Thoracic aorta (tissue), 2 donors: Measurements from ENCODE around the gene TAF8. TPM values are rescaled to one million over a fixed set of nuclear protein-coding genes. Genes with fewer than 3 reads are reported as not detected.

ENCODE experiments used
- ATAC-seq: fragments of 150-250 bp; one replicate; pipeline ENCODE4 v1.8.0; 2017; ENCODE audit warnings: low read depth; ENCODE audit not compliant: insufficient number of reproducible peaks, low FRiP score
- DNase-seq: peaks from one replicate; pipeline ENCODE4 v3.0.0-alpha.2; 2020; ENCODE audit warnings: low spot score
- H3K27ac ChIP-seq, 2 donors: fragments of 200-600 bp; sonication (generic); 1 replicate in 1 of 2; 2 replicates in 1 of 2; pipeline ENCODE4 v1.5.1; 2016; ENCODE audit warnings: mild to moderate bottlenecking in 2 of 2, moderate library complexity in 2 of 2
- H3K27me3 ChIP-seq: fragments of 200-600 bp; sonication (generic); replicated peaks from 2 replicates; pipeline ENCODE4 v1.6.0; 2016; ENCODE audit warnings: mild to moderate bottlenecking; ENCODE audit not compliant: insufficient read depth
- H3K36me3 ChIP-seq: fragments of 200-600 bp; sonication (generic); one replicate; pipeline ENCODE4 v1.5.1; 2016
- H3K4me1 ChIP-seq, 2 donors: fragments of 200-600 bp; sonication (generic); 1 replicate in 1 of 2; 2 replicates in 1 of 2; pipeline versions ENCODE4 v1.5.1 to v1.6.0; 2016; ENCODE audit warnings: low read depth in 2 of 2, mild to moderate bottlenecking in 1 of 2; ENCODE audit not compliant: control insufficient read depth in 1 of 2
- H3K4me3 ChIP-seq: fragments of 200-600 bp; sonication (generic); 2 replicates; pipeline ENCODE4 v1.5.1; 2016; ENCODE audit warnings: mild to moderate bottlenecking
- H3K9me3 ChIP-seq: fragments of 200-600 bp; sonication (generic); 2 replicates; pipeline ENCODE4 v1.5.1; 2016
- total RNA-seq, 2 donors: library from RNA; depleted of rRNA; stranded (reverse); fragments of >200 nt; gene quantifications; one replicate each; pipeline versions ENCODE4 v1.1.0 to v1.2.3, GENCODE V29; 2016
- TF ChIP-seq, protein P1 (sequence below): fragments of 200-600 bp; sonication (generic); IDR thresholded peaks from one replicate; pipeline ENCODE4 v1.5.1; 2019; ENCODE audit warnings: antibody characterized with exemption

The TAF8 gene
- total RNA-seq, 2 donors from 2014 or later = 24.5 to 40.8 TPM

DNA sequence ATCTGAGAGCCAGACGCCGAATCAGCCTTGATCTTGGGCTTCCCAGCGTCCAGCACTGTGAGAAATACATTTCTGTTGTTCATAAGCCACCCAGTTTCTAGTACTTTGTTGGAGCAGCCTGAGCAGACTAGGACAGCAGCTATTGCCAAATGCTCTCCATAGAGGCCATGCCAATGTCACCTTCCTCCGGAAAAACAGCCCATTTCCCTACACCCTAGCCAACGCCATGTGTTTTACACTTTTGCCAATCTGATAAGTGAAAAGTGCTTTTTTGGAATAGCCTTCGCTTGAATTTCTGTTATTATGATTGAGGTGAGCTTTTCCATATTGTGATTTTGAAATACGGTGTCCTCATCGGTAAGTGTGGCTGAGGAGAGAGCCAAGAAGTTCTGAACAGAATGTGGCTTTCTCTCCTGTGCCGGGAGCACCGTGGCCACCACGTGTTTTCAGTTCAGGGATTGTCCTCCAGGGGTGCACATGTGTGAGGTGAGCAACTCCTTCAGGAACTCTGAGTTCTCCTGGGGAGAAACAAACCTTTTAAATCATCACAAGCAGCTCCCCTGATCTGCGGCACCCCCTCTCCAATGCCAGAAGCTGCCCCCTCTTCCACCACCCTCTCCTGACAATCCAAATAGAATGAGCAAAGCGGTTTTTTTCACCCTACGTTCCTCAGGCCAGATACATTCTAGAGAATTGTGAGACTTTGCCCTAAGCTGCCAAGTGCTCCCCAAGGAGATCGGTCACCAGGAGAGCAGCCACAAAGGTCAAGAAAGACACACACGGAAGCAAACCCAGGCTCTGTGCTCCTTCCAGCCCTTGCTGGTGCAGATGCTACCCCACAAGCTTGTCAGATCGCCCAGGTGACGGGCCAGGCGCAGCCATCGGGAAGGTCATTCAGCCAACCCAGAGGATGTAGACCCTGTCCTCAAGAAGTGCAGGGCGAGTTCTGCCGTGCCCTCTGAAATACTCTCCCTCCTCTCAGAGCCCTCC, 36.0 kb downstream of the TAF8 start:
- no peak overlapping the region for H3K4me3 ChIP-seq
- no peaks in the 10 kb centered on the region for H3K36me3 ChIP-seq
- TF ChIP-seq, protein P1, sequence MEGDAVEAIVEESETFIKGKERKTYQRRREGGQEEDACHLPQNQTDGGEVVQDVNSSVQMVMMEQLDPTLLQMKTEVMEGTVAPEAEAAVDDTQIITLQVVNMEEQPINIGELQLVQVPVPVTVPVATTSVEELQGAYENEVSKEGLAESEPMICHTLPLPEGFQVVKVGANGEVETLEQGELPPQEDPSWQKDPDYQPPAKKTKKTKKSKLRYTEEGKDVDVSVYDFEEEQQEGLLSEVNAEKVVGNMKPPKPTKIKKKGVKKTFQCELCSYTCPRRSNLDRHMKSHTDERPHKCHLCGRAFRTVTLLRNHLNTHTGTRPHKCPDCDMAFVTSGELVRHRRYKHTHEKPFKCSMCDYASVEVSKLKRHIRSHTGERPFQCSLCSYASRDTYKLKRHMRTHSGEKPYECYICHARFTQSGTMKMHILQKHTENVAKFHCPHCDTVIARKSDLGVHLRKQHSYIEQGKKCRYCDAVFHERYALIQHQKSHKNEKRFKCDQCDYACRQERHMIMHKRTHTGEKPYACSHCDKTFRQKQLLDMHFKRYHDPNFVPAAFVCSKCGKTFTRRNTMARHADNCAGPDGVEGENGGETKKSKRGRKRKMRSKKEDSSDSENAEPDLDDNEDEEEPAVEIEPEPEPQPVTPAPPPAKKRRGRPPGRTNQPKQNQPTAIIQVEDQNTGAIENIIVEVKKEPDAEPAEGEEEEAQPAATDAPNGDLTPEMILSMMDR = no peak
- DNase-seq (no peak), ATAC-seq (no peak)
- no peaks in the 10 kb centered on the region for H3K4me1 ChIP-seq
- H3K27me3 ChIP-seq = no peaks in the 10 kb centered on the region
- H3K9me3 ChIP-seq = no peaks in the 10 kb centered on the region
- no peak overlapping the region for H3K27ac ChIP-seq

DNA sequence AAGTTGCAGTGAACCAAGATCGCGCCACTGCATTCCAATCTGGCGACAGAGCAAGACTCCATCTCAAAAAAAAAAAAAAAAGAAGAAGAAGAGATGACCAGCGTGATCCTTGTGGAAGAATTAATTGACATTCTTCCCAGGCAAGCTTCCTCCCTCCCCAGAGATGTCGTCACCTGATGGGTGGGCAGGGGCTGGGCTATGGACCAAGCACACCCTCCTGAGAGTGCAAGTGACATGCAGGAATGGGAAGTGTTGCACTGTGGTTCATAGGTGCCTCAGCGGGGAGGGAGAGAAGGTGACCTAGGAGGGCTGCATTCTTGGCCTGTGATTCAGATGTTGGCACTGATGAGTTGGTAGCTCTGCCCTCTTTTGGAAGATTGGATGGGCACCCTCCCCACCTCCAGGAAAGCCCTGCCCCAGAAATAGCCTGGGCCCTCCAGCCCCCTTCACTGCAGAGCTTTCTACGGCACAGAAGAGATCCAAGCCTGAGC, 37.8 kb downstream of the TAF8 start:
- H3K9me3 ChIP-seq = no peaks in the 10 kb centered on the region
- H3K27ac ChIP-seq = no peak overlapping the region
- H3K36me3 ChIP-seq = no peaks in the 10 kb centered on the region
- H3K4me1 ChIP-seq = no peaks in the 10 kb centered on the region
- no peak overlapping the region for H3K4me3 ChIP-seq
- TF ChIP-seq, protein P1 = no peak
- DNase-seq (no peak), ATAC-seq (no peak)
- H3K27me3 ChIP-seq = no peaks in the 10 kb centered on the region

DNA sequence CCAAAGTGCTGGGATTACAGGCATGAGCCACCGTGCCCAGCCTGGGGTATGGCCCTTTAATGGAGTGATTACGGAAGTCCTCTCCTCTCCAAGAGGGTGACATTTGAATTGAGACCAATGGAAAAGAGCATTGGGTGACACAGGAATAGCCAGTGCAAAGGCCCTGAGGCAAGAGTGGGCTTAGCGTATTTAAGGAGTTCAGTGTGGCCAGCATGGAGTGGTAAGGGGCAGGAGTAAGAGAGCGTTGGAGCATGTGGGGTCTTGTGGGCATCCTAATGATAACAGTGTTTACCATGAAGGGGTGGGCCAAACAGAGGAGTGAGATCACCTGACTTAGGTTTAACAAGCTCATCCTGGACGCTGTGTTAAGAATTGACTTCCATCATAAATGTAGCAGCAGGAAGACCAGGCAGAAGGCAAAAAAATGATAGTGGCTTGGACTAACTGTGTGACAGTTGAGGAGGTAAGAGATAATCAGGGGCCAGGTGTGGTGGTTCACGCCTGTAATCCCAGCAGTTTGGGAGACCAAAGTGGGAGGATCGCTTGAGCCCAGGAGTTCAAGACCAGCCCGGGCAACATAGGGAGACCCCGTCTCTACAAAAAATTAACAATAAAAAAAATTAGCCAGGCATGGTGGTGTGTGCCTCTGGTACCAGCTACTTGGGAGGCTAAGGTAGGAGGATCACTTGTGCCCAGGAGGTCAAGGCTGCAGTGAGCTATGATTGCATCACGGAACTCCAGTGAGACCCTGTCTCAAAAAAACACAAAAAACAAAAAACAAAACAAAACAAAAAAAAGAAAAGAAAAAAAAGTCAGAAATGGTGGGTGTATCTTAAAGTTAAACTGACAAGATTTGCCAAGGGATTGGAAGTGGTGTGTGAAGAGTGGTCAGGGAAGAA, 40.7 kb downstream of the TAF8 start:
- no peak overlapping the region for H3K27ac ChIP-seq
- no peaks in the 10 kb centered on the region for H3K36me3 ChIP-seq
- ATAC-seq (no peak), DNase-seq (no peak)
- no peaks in the 10 kb centered on the region for H3K4me1 ChIP-seq
- no peak overlapping the region for H3K4me3 ChIP-seq
- no peaks in the 10 kb centered on the region for H3K27me3 ChIP-seq
- TF ChIP-seq, protein P1 = no peak
- H3K9me3 ChIP-seq = no peaks in the 10 kb centered on the region

DNA sequence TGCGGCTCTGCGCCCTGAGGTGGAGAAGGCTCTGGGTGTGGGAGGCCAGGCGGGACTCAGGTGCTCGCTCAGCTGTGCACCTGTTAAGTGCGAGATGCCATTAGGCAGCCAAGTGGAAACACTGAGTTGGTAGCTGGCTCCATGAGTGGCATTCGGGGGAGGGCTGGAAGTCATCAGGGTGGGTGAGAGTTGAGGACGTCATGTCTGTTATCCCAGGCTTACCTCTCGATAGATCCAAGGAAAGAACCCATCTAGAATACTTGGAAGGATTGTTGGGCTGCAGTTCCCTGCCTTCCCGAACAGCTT, 41.3 kb downstream of the TAF8 start:
- Histone ChIP-seq H3K36me3 (no peaks in the 10 kb centered on the region), H3K4me1 (no peaks in the 10 kb centered on the region), H3K27ac (no peak overlapping the region), H3K4me3 (no peak overlapping the region), H3K9me3 (no peaks in the 10 kb centered on the region), H3K27me3 (no peaks in the 10 kb centered on the region)
- DNase-seq (no peak), ATAC-seq (no peak)
- TF ChIP-seq, protein P1 = no peak
